DOHH2 (cell line): ENCODE results near the gene SLC6A12.

ENCODE experiments used
- H3F3A ChIP-seq: fragments of 200-600 bp; sonication (generic), shearing (Covaris generic); 2 replicates; pipeline ENCODE4 v1.6.0; 2016; ENCODE audit warnings: antibody characterized with exemption, mild to moderate bottlenecking; ENCODE audit not compliant: control insufficient read depth, insufficient read depth
- H3K27ac ChIP-seq: fragments of 200-600 bp; sonication (generic); 2 replicates; pipeline ENCODE4 v1.5.1; 2014; ENCODE audit warnings: low read depth, mild to moderate bottlenecking, low read length, moderate library complexity
- H3K27me3 ChIP-seq: fragments of 200-600 bp; sonication (generic); 2 replicates; pipeline ENCODE4 v1.6.1; 2014; ENCODE audit warnings: mild to moderate bottlenecking, low read length, mixed read lengths; ENCODE audit not compliant: control insufficient read depth
- H3K36me3 ChIP-seq: fragments of 200-600 bp; sonication (generic); 2 replicates; pipeline ENCODE4 v1.6.1; 2014; ENCODE audit warnings: mild to moderate bottlenecking, low read length, moderate library complexity, mixed read lengths; ENCODE audit not compliant: control insufficient read depth
- H3K4me1 ChIP-seq: fragments of 200-600 bp; sonication (generic); 2 replicates; pipeline ENCODE4 v1.6.1; 2014; ENCODE audit warnings: mild to moderate bottlenecking, low read length, mixed read lengths; ENCODE audit not compliant: control insufficient read depth
- H3K4me2 ChIP-seq: fragments of 200-600 bp; sonication (generic); 2 replicates; pipeline ENCODE4 v1.6.0; 2014; ENCODE audit warnings: mild to moderate bottlenecking, low read length, moderate library complexity
- H3K4me3 ChIP-seq: fragments of 200-600 bp; sonication (generic); 2 replicates; pipeline ENCODE4 v1.5.1; 2014; ENCODE audit warnings: mild to moderate bottlenecking, low read length, mixed read lengths
- H3K79me2 ChIP-seq: fragments of 200-600 bp; sonication (generic); 2 replicates; pipeline ENCODE4 v1.6.1; 2014; ENCODE audit warnings: mild to moderate bottlenecking, low read length, mixed read lengths; ENCODE audit not compliant: control insufficient read depth
- H3K9me2 ChIP-seq: fragments of 200-600 bp; sonication (generic); replicated peaks from 2 replicates; pipeline ENCODE4 v1.6.1; 2014; ENCODE audit warnings: mild to moderate bottlenecking, low read length, mixed read lengths; ENCODE audit not compliant: control insufficient read depth
- H3K9me3 ChIP-seq: fragments of 200-600 bp; sonication (generic); 2 replicates; pipeline ENCODE4 v1.6.1; 2014; ENCODE audit warnings: antibody characterized with exemption, low read length, mixed read lengths; ENCODE audit not compliant: control insufficient read depth, insufficient read depth
- H4K20me1 ChIP-seq: fragments of 200-600 bp; sonication (generic); 2 replicates; pipeline ENCODE4 v1.6.0; 2014; ENCODE audit warnings: low read depth, mild to moderate bottlenecking, antibody characterized with exemption, low read length, moderate library complexity; ENCODE audit not compliant: control insufficient read depth, insufficient read depth
- EZH2phosphoT487 ChIP-seq: fragments of 200-600 bp; sonication (generic); IDR thresholded peaks from 2 replicates; pipeline ENCODE4 v1.6.1; 2017; ENCODE audit warnings: borderline replicate concordance, mild to moderate bottlenecking, antibody characterized with exemption, low read length, moderate library complexity, mixed read lengths
- TF ChIP-seq, protein P1 (sequence below): fragments of 200-600 bp; sonication (generic); IDR thresholded peaks from one replicate; pipeline ENCODE4 v1.5.1; 2014; ENCODE audit warnings: antibody characterized with exemption, mild to moderate bottlenecking, low read depth, low read length; ENCODE audit not compliant: poor library complexity, severe bottlenecking

SLC6A12 gene

DNA sequence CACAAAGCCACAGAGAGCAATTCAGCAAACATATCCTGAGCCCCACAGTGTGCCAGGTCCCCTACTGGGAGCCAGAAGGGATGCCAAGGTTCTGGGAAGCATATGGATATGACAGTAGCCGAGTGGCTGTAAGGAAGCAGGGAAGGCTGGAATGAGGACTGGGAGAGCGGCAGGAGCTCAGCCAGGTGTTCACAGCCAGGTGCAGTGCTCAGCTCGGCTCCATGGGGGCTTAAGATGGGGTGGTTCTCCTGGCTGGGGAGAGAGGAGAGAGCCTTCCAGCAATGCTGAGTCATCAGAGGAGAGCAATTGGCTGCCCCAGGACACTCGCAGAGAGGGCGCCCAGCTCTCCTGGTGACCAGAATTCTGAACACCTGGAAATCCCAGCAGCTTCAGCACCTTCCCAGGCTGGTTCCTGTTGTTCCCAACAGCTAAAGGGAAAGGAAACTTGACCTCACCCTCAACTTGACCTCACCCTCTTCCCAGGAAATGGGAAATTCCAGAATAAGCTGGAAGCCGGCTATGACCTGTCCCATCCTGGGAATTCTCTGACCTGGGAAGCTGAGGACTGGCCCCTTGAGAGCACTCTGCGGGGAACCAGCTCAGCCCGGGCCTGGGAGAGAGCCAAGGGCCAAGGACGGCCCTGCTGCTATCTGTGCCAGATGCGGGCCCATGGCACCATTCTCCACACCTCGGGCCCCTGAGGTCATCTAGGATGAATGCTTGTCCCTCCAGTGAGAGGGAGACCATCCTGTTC, 34.6 kb downstream of the SLC6A12 start:
- no peak overlapping the region for H3K4me3 ChIP-seq
- H3K79me2 ChIP-seq, result no peaks in the 10 kb centered on the region
- no peaks in the 10 kb centered on the region for H3K9me2 ChIP-seq
- H3K9me3 ChIP-seq, result no peaks in the 10 kb centered on the region
- H3K27me3 ChIP-seq, result no peaks in the 10 kb centered on the region
- no peaks in the 10 kb centered on the region for H3F3A ChIP-seq
- no peaks in the 10 kb centered on the region for H4K20me1 ChIP-seq
- no peak overlapping the region for H3K4me2 ChIP-seq
- H3K4me1 ChIP-seq, result no peaks in the 10 kb centered on the region
- H3K36me3 ChIP-seq, result no peaks in the 10 kb centered on the region
- TF ChIP-seq, protein P1, sequence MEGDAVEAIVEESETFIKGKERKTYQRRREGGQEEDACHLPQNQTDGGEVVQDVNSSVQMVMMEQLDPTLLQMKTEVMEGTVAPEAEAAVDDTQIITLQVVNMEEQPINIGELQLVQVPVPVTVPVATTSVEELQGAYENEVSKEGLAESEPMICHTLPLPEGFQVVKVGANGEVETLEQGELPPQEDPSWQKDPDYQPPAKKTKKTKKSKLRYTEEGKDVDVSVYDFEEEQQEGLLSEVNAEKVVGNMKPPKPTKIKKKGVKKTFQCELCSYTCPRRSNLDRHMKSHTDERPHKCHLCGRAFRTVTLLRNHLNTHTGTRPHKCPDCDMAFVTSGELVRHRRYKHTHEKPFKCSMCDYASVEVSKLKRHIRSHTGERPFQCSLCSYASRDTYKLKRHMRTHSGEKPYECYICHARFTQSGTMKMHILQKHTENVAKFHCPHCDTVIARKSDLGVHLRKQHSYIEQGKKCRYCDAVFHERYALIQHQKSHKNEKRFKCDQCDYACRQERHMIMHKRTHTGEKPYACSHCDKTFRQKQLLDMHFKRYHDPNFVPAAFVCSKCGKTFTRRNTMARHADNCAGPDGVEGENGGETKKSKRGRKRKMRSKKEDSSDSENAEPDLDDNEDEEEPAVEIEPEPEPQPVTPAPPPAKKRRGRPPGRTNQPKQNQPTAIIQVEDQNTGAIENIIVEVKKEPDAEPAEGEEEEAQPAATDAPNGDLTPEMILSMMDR, result no peak
- no peak for TF ChIP-seq EZH2phosphoT487
- H3K27ac ChIP-seq, result no peak overlapping the region

DNA sequence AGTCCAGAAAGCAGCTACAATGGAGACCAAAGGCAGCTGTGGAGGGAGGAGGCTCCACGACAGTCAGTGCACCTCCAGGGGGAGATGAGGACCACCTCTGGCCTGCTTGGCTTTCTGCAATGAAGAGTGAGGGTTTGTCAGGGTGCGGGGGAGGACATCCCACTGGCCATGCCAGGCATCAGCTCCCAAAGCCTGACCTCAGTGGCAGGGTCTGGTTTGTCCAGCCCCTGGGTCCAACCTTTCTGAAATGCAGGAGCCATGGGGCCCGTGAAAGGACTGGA, 35.2 kb downstream of the SLC6A12 start:
- Histone ChIP-seq H4K20me1 (no peaks in the 10 kb centered on the region), H3K27ac (no peak overlapping the region), H3K27me3 (no peaks in the 10 kb centered on the region), H3K4me1 (no peaks in the 10 kb centered on the region), H3K36me3 (no peaks in the 10 kb centered on the region), H3K9me3 (no peaks in the 10 kb centered on the region), H3F3A (no peaks in the 10 kb centered on the region), H3K79me2 (no peaks in the 10 kb centered on the region), H3K4me2 (no peak overlapping the region), H3K9me2 (no peaks in the 10 kb centered on the region), H3K4me3 (no peak overlapping the region)
- no peak for TF ChIP-seq EZH2phosphoT487
- TF ChIP-seq, protein P1, result no peak

DNA sequence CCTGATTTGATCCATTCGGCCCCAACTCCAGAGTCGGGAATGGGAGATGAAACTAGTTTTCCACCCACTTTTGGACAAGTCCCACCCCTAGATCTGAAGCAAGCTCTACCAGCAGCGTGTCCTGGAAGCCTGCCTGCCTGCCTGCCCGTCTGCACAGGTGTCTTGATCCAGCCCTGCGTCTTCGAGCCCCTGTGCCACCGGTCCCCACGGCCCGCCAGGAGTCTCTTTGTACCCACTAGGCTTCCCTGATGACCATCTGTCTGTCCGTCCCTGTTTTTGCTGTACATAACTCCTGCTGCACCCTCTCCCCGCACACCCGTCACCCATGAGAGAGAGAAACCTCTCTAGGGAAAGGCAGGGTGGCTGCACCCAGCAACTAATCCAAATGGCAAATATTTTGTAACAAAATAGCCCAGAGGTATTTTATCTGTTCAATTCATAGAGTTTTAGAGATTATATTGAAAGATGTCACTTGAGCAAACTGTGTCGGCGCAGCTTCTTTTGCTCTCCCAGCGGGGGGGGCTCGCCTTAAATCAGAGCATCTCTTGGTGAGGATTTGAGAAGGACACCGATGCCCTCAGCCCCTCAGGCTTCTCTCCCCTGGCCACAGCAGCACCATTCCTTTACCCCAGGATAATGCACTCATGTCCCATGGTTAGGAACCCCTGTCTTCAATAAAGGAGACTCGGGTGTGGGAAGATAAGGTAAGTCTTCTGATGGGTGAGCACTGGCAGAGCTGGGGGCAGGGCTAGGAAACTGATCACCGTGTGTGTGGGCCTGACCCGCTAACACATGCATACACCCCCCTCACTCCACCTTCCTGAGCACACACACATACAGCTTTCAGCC, 35.8 kb downstream of the SLC6A12 start:
- Histone ChIP-seq H3K9me3 (no peaks in the 10 kb centered on the region), H3K4me1 (no peaks in the 10 kb centered on the region), H3K4me3 (no peak overlapping the region), H4K20me1 (no peaks in the 10 kb centered on the region), H3K79me2 (no peaks in the 10 kb centered on the region), H3K27me3 (no peaks in the 10 kb centered on the region), H3K36me3 (no peaks in the 10 kb centered on the region), H3K9me2 (no peaks in the 10 kb centered on the region), H3K4me2 (no peak overlapping the region), H3K27ac (no peak overlapping the region), H3F3A (no peaks in the 10 kb centered on the region)
- no peak for TF ChIP-seq EZH2phosphoT487
- TF ChIP-seq, protein P1, result no peak
